ENCODE data around the gene DOCK10.
"Not testable (repeated sequence)": the region's sequence is repeated elsewhere in the genome, so short reads cannot be mapped to it uniquely, and the experiment has no call there.

Gene DOCK10

DNA sequence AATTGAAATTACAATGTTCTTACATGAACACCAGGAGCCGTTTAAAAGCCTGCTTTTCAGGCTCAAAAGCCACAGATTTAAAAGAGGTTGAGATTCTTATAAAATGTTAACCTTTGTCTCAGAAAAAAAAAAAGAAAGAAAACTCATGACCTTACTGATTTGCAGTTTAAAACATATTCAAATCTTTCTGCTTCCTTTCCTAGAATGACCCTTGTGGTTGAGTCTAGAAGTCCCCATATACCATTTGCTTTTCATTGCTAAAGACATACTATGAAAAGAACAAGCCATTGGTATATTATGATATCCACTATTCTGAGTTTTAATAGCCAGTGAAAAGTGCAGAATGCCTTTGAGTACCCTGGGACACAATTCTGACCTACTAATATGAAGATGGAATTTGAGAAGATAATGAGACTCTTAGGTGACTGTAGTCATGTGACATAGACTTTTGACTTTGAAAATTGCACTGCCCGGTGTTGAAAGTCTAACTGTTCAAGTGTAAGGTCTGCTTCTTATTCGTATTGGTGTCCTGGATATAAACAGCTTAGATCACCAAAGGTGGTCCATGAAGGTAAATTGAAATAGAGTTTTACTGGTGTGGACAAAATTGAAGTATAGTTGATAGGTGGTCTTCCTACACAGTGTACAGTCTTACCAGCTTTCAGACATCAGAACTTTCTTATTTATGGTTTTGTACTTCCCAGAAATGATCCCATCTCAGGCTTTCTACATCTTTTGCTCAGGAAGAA is 117.0 kb downstream of the DOCK10 start:
- no peaks in the 10 kb centered on the region for H3K4me1 ChIP-seq (ENCODE audit: insufficient read depth, low read length)
- H3K27me3 ChIP-seq (ENCODE audit: insufficient read depth, low read length): no peaks in the 10 kb centered on the region
- no peak overlapping the region for H2AFZ ChIP-seq (ENCODE audit: low read depth, low read length)
- H3K9me3 ChIP-seq (ENCODE audit: low read length): no peaks in the 10 kb centered on the region
- H3K4me3 ChIP-seq (ENCODE audit: low read length): no peak overlapping the region
- H3K36me3 ChIP-seq (ENCODE audit: insufficient read depth, low read length): peaks cover 3% of the 10 kb centered on the region

DNA sequence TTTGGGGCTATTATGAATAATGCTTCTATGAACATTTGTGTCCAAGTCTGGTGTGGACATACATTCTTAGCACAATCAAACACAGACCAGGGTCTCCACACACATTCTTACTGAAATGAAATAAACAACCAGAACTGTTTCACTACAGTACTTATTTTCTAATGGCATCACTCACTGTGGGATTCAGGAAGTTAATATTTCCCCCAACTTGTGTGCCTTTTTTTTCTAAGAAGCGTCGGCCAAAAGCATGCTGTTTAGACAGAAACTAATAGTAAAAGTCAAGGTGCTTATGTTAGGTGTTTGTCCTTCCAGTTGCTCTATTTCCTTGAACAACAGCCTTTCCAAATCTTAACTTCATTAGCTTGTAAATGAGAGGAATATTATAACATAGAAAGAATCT is 117.6 kb downstream of the DOCK10 start:
- Histone ChIP-seq H3K9me3 (ENCODE audit: low read length) (no peaks in the 10 kb centered on the region), H3K4me1 (ENCODE audit: insufficient read depth, low read length) (no peaks in the 10 kb centered on the region), H2AFZ (ENCODE audit: low read depth, low read length) (no peak overlapping the region), H3K27me3 (ENCODE audit: insufficient read depth, low read length) (no peaks in the 10 kb centered on the region), H3K36me3 (ENCODE audit: insufficient read depth, low read length) (peaks cover 3% of the 10 kb centered on the region), H3K4me3 (ENCODE audit: low read length) (no peak overlapping the region)

DNA sequence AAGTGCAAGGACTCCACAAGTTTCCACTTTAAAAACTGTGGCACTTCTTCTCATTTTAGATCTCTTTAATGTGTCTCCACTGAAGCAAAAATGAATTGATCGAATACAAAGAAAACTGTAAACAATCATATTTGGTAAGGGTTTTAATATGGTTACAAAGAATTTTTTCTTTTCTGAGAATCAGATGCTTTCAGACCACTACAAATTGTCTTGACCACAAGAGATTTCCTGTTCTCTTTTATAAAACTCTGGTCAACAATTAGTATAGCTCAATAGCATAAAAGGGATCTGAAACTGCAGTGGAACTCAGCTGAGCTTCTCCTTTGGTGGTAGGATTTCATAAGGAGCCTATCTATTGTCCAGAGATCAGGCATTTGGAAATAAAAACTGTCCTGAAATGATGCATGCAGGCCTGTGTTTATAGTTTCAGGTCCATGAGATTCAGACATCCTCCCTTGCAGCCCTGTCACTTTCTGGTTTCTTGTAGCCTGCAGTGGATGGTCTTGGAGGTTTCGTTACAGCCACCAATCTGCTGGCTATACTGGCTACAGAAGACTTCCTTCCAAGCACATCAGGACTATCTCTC is 120.0 kb downstream of the DOCK10 start:
- Histone ChIP-seq H3K9me3 (ENCODE audit: low read length) (no peaks in the 10 kb centered on the region), H3K4me1 (ENCODE audit: insufficient read depth, low read length) (no peaks in the 10 kb centered on the region), H3K4me3 (ENCODE audit: low read length) (no peak overlapping the region), H3K36me3 (ENCODE audit: insufficient read depth, low read length) (peaks cover 2% of the 10 kb centered on the region), H3K27me3 (ENCODE audit: insufficient read depth, low read length) (no peaks in the 10 kb centered on the region), H2AFZ (ENCODE audit: low read depth, low read length) (no peak overlapping the region)

DNA sequence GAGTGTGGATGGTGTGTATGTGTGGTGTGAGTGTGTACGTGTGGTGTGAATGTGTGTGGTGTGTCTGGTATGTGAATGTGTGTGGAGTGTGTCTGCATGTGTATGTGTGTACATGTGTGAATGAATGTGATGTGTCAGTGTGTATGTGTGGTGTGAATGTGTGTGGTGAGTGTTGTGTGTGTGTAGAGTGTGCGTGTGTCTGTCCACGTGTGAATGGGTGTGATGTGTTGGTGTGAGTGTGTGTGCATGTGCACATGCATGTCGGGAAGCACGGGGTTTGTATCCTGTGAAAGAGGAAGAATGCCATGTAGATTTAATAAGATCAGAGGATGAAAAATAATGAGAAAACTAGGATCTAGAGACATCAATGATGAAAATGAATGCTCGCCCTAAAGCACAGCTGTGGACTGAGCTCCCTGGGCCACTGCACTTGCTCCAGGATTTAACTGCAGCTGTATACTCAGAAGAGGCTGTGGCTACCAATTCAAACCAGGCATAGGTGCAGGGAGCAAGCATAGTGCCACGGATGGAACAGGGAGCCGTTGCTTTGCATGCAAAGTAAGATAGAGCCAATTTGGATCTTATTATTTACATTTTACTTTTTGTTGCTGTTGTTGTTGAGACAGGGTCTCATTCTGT is 122.7 kb downstream of the DOCK10 start:
- no peaks in the 10 kb centered on the region for H3K4me1 ChIP-seq (ENCODE audit: insufficient read depth, low read length)
- no peaks in the 10 kb centered on the region for H3K9me3 ChIP-seq (ENCODE audit: low read length)
- H3K36me3 ChIP-seq (ENCODE audit: insufficient read depth, low read length): no peaks in the 10 kb centered on the region
- H3K4me3 ChIP-seq (ENCODE audit: low read length): no peak overlapping the region
- no peaks in the 10 kb centered on the region for H3K27me3 ChIP-seq (ENCODE audit: insufficient read depth, low read length)
- no peak overlapping the region for H2AFZ ChIP-seq (ENCODE audit: low read depth, low read length)

DNA sequence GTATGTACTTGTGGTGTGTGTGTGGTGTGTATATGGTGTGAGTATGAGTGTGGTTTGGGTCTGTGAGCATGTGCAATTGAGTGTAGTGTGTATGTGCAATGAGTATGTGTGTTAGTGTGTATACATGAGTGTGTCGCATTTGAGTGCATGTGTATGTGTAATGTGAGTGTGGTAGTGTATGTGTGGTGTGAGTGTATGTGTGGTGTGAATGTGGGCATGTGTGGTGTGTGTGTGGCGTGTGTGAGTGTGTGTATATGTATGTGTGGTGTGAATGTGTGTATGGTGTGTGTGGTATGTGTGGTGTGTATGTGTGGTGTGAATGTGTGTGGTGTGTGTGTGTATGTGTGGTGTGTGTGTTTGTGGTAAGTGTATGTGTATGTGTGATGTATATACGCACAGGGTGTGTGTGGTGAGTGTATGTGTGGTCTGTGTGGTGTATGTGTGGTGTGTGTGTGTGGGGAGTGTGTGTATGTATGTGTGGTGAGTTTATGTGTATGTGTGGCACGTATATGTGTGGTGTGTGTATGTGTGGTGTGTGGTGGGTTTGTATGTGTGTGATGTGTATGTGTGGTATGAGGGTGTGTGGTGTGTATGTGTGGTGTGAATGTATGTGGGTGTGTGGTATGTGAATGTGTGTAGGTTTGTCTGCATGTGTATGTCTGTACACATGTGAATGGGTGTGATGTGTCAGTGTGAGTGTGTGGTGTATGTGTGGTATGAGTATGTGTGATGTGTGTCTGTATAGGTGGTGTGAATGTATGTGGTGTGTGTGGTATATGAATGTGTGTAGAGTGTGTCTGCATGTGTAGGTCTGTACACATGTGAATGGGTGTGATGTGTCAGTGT is 123.4 kb downstream of the DOCK10 start:
- H3K9me3 ChIP-seq (ENCODE audit: low read length): no peaks in the 10 kb centered on the region
- no peaks in the 10 kb centered on the region for H3K36me3 ChIP-seq (ENCODE audit: insufficient read depth, low read length)
- no peaks in the 10 kb centered on the region for H3K27me3 ChIP-seq (ENCODE audit: insufficient read depth, low read length)
- no peaks in the 10 kb centered on the region for H3K4me1 ChIP-seq (ENCODE audit: insufficient read depth, low read length)
- H3K4me3 ChIP-seq (ENCODE audit: low read length): no peak overlapping the region
- no peak overlapping the region for H2AFZ ChIP-seq (ENCODE audit: low read depth, low read length)

DNA sequence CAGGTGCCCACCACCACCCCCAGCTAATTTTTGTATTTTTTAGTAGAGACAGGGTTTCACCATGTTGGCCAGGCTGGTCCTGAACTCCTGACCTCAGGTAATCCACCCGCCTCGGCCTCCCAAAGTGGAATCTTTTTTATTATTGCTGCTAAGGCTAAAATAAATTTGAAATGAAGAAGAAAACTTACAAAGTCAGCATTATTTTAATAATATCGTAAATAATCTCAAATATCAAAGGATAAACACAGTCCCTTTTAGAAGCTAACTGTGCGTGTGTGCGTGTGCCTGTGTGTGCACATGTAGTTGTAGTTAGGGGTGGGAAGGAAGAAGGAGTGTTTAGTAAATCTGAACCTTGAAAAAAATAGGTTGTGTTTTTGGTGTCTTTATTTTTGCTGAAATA is 125.0 kb downstream of the DOCK10 start:
- not testable (repeated sequence) for H3K4me1 ChIP-seq (ENCODE audit: insufficient read depth, low read length); H3K4me3 ChIP-seq (ENCODE audit: low read length); H3K9me3 ChIP-seq (ENCODE audit: low read length); H3K36me3 ChIP-seq (ENCODE audit: insufficient read depth, low read length); H2AFZ ChIP-seq (ENCODE audit: low read depth, low read length); H3K27me3 ChIP-seq (ENCODE audit: insufficient read depth, low read length)

DNA sequence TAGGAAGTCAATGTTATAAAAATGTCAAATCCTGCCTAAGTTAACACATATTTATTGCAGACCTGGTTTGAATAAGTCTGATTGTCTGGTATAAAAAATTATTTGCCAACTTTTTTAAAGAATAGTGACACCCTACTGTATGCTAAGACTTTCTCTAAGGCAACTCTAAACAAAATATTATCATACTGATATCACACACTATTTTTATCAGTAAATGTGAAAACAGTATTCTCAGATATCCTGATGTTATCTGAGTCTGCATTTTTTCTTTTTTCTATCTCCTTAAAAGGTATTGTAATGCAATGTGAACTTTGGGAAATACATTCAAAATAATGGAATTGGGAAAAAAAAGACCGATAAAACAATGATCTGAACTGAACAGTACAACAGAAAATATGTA is 127.1 kb downstream of the DOCK10 start:
- Histone ChIP-seq H3K4me1 (ENCODE audit: insufficient read depth, low read length) (peaks cover 18% of the 10 kb centered on the region), H3K36me3 (ENCODE audit: insufficient read depth, low read length) (no peaks in the 10 kb centered on the region), H3K4me3 (ENCODE audit: low read length) (no peak overlapping the region), H2AFZ (ENCODE audit: low read depth, low read length) (no peak overlapping the region), H3K27me3 (ENCODE audit: insufficient read depth, low read length) (no peaks in the 10 kb centered on the region), H3K9me3 (ENCODE audit: low read length) (no peaks in the 10 kb centered on the region)

DNA sequence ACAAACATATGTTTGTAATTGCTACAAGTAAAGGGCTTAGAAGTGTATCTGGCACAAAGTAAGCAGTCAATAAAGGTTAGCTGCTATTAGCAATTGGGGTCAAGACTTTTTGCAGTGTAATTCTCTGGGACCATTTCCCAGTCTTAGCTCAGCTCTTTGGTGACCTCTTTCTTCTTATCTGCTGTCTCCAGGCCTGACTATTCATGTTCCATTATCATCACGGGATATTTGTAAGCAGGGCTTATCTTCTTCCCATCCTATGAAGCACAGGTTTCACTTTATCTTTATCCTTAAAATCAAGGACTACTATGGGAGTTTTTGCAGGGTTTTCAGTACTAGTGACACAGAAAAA is 131.7 kb downstream of the DOCK10 start:
- no peak overlapping the region for H3K4me3 ChIP-seq (ENCODE audit: low read length)
- no peaks in the 10 kb centered on the region for H3K27me3 ChIP-seq (ENCODE audit: insufficient read depth, low read length)
- H3K9me3 ChIP-seq (ENCODE audit: low read length): no peaks in the 10 kb centered on the region

DNA sequence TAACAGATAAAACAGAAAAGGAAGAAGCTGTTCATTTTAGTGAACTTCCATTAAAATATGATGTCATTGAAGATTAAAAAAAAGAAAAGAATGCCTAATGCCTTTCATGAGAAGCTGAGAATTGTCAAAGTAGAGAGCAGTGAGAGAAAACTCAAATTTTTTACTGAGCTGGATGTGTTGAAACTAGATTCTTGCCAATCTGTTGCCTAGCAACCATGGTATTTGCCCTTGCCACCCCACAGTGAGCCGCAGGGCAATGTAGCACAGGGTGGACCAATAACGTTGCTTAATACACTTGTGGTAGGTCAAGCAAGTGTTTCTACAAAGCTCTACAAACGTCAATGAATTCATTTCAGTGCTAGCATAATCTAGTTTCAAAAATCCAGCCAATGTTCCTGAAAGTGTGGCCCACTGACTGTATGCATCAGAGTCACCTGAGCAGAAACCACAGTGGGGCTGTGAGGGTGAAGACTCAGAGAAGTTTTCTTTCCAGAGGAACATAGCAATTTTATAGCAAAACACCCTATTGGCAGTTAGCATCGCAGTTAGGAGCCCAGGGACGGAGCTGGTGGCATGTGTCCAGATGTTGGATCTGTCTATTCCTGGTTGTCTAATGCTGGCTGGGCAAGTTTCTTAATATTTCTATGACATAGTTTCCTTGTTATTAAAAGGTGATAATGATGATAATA is 132.2 kb downstream of the DOCK10 start:
- H3K36me3 ChIP-seq (ENCODE audit: insufficient read depth, low read length): no peaks in the 10 kb centered on the region
- no peaks in the 10 kb centered on the region for H3K27me3 ChIP-seq (ENCODE audit: insufficient read depth, low read length)
- peak overlapping the region; percentile 10 for H3K4me3 ChIP-seq (ENCODE audit: low read length)
- H2AFZ ChIP-seq (ENCODE audit: low read depth, low read length): no peak overlapping the region
- H3K4me1 ChIP-seq (ENCODE audit: insufficient read depth, low read length): peaks cover 43% of the 10 kb centered on the region
- H3K9me3 ChIP-seq (ENCODE audit: low read length): no peaks in the 10 kb centered on the region

More for the DNA sequence above, 131.7 kb downstream of the DOCK10 start:
- Histone ChIP-seq H3K4me1 (ENCODE audit: insufficient read depth, low read length) (peaks cover 43% of the 10 kb centered on the region), H2AFZ (ENCODE audit: low read depth, low read length) (no peak overlapping the region), H3K36me3 (ENCODE audit: insufficient read depth, low read length) (no peaks in the 10 kb centered on the region)

DNA sequence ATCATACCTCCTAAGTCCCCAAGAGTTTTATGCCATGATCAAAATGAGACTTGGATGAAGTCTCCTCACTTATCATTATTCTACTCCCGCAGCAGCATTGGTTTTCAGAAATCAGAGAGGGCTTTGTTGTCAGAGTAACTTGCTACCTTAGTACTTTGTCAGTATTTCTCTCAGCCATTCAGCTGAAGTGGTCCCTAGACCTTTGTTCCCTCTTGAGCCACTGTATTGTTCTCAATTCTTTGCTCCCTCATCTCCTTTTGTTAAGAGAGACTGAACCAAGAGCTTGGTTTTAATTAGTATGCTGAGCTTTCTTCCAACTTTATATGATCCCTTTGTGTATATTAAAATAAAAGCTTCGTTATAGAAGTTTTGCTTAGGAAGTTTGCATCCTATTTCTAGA is 133.4 kb downstream of the DOCK10 start:
- Histone ChIP-seq H2AFZ (ENCODE audit: low read depth, low read length) (no peak overlapping the region), H3K36me3 (ENCODE audit: insufficient read depth, low read length) (no peaks in the 10 kb centered on the region), H3K4me1 (ENCODE audit: insufficient read depth, low read length) (peaks cover 43% of the 10 kb centered on the region), H3K9me3 (ENCODE audit: low read length) (no peaks in the 10 kb centered on the region), H3K4me3 (ENCODE audit: low read length) (no peak overlapping the region), H3K27me3 (ENCODE audit: insufficient read depth, low read length) (no peaks in the 10 kb centered on the region)

DNA sequence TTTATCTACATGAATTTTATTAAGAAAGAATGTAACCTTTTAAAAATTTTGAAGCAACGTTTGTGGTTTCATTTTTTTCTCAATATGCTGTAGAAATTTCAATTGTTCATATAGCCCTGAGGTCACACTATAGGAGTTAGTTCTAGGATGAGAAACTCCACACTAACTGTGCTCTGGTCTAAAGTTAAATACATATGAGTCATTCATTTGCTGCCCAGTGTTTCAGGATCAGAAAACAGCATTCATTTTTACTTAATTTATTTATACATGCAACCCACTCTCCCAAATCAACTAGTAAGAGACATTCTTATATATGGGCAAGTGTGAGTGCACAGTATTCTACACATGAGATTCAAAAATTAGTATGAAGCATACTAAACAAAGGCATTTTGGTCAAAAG is 137.9 kb downstream of the DOCK10 start:
- Histone ChIP-seq H3K4me3 (ENCODE audit: low read length) (no peak overlapping the region), H3K27me3 (ENCODE audit: insufficient read depth, low read length) (no peaks in the 10 kb centered on the region), H3K36me3 (ENCODE audit: insufficient read depth, low read length) (no peaks in the 10 kb centered on the region), H3K9me3 (ENCODE audit: low read length) (no peaks in the 10 kb centered on the region), H2AFZ (ENCODE audit: low read depth, low read length) (no peak overlapping the region), H3K4me1 (ENCODE audit: insufficient read depth, low read length) (peaks cover 18% of the 10 kb centered on the region)

DNA sequence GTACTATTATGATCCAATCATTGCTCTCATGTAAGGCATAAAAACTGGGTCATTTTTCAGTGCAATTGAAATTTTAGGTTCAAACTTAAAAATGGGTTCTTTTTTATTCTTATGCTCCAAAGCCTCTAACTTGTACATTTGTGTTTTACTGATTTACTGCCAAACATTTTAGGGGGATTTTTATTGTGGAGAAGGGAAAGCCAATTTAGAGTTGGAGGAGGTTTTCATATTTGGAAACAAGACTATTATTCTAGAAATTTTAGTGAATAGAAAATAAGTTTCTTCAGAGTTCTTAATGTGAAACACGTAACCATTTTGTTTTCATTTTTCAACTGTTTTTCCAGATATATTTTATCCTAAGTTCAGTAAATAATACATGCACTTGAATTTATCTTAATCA is 138.6 kb downstream of the DOCK10 start:
- Histone ChIP-seq H3K4me3 (ENCODE audit: low read length) (no peak overlapping the region), H2AFZ (ENCODE audit: low read depth, low read length) (no peak overlapping the region), H3K36me3 (ENCODE audit: insufficient read depth, low read length) (no peaks in the 10 kb centered on the region), H3K4me1 (ENCODE audit: insufficient read depth, low read length) (peaks cover 11% of the 10 kb centered on the region), H3K9me3 (ENCODE audit: low read length) (no peaks in the 10 kb centered on the region), H3K27me3 (ENCODE audit: insufficient read depth, low read length) (no peaks in the 10 kb centered on the region)

Data from neuron (in vitro differentiated cells).